ENCODE measurements around the gene AP1B1. TPM values are rescaled to one million over a fixed set of nuclear protein-coding genes. Genes with fewer than 3 reads are reported as not detected.

AP1B1 gene
- total RNA-seq, 1 donor from 2014 or later, result 70.3 TPM

Small RNA genes within 50 kb of the gene (microRNA-seq; reads per million reads assigned to microRNA genes)
- gene MIR3653 (ENCODE audit: borderline number of aligned reads), result 12.6 reads per million, percentile 20 among the genes with 10 or more reads in this experiment

Other genes with a start within 250 kb of the AP1B1 start
- gene EMID1, start 182.7 kb downstream of the AP1B1 start, total RNA-seq, result 8.2 TPM
- 16.4 TPM for gene RHBDD3, start 120.6 kb downstream of the AP1B1 start, total RNA-seq
- 159 TPM for gene EWSR1, start 120.3 kb downstream of the AP1B1 start, total RNA-seq
- gene GAS2L1, start 81.9 kb downstream of the AP1B1 start, total RNA-seq, result 29.9 TPM
- gene RASL10A, start 72.9 kb downstream of the AP1B1 start, total RNA-seq, result 0.83 TPM
- gene RFPL1, start 50.0 kb upstream of the AP1B1 start, total RNA-seq, result not detected
- 1.0 TPM for gene NEFH, start 91.6 kb upstream of the AP1B1 start, total RNA-seq
- 34.4 TPM for gene THOC5, start 165.2 kb upstream of the AP1B1 start, total RNA-seq
- gene NIPSNAP1, start 192.5 kb upstream of the AP1B1 start, total RNA-seq, result 22.3 TPM
- 42.4 TPM for gene NF2, start 215.1 kb upstream of the AP1B1 start, total RNA-seq

Data from lower lobe of right lung (tissue), 1 donor.